ENCODE measurements around the gene PKHD1.

The PKHD1 gene

GRCh38 chr6:52087498-52087999, at the start of gene PKHD1:
PKHD1 (minus strand) TSS chr6:52087613; CDS start chr6:52084933, 2,680 bp downstream.
- DNase-seq (ENCODE audit: low read depth, low spot score), result no peak

GRCh38 chr6:52136934-52137467, 49.6 kb upstream of the PKHD1 start:
- DNase-seq (ENCODE audit: low read depth, low spot score), result no peak

GRCh38 chr6:52136055-52136454, 48.6 kb upstream of the PKHD1 start:
- no peak for DNase-seq (ENCODE audit: low read depth, low spot score)

- DNase-seq (ENCODE audit: low read depth, low spot score), result no peak
These were observed 47.8 kb upstream of the PKHD1 start for GRCh38 chr6:52135217-52135616.

GRCh38 chr6:52134011-52134410, 46.6 kb upstream of the PKHD1 start:
- no peak for DNase-seq (ENCODE audit: low read depth, low spot score)

- DNase-seq (ENCODE audit: low read depth, low spot score), result no peak
These were observed 45.9 kb upstream of the PKHD1 start for GRCh38 chr6:52133324-52133723.

- no peak for DNase-seq (ENCODE audit: low read depth, low spot score)
These were observed 44.9 kb upstream of the PKHD1 start for GRCh38 chr6:52132292-52132691.

- DNase-seq (ENCODE audit: low read depth, low spot score), result no peak
These were observed 43.0 kb upstream of the PKHD1 start for GRCh38 chr6:52130440-52130839.

GRCh38 chr6:52127957-52128356, 40.5 kb upstream of the PKHD1 start:
- no peak for DNase-seq (ENCODE audit: low read depth, low spot score)

GRCh38 chr6:52126231-52126630, 38.8 kb upstream of the PKHD1 start:
- DNase-seq (ENCODE audit: low read depth, low spot score), result no peak

- DNase-seq (ENCODE audit: low read depth, low spot score), result no peak
These were observed 38.2 kb upstream of the PKHD1 start for GRCh38 chr6:52125572-52125971.

GRCh38 chr6:52125139-52125538, 37.7 kb upstream of the PKHD1 start:
- DNase-seq (ENCODE audit: low read depth, low spot score), result no peak

GRCh38 chr6:52124126-52125121, 37.0 kb upstream of the PKHD1 start:
- no peak for DNase-seq (ENCODE audit: low read depth, low spot score)

GRCh38 chr6:52123251-52123650, 35.8 kb upstream of the PKHD1 start:
- DNase-seq (ENCODE audit: low read depth, low spot score), result no peak

GRCh38 chr6:52117352-52117751, 29.9 kb upstream of the PKHD1 start:
- DNase-seq (ENCODE audit: low read depth, low spot score), result no peak

- DNase-seq (ENCODE audit: low read depth, low spot score), result no peak
These were observed 29.2 kb upstream of the PKHD1 start for GRCh38 chr6:52116605-52116948.

GRCh38 chr6:52115891-52116604, 28.6 kb upstream of the PKHD1 start:
- DNase-seq (ENCODE audit: low read depth, low spot score), result no peak

GRCh38 chr6:52115145-52115741, 27.8 kb upstream of the PKHD1 start:
- no peak for DNase-seq (ENCODE audit: low read depth, low spot score)

GRCh38 chr6:52109171-52109571, 21.8 kb upstream of the PKHD1 start:
- DNase-seq (ENCODE audit: low read depth, low spot score), result no peak

GRCh38 chr6:52108128-52108527, 20.7 kb upstream of the PKHD1 start:
- no peak for DNase-seq (ENCODE audit: low read depth, low spot score)

- no peak for DNase-seq (ENCODE audit: low read depth, low spot score)
These were observed 19.6 kb upstream of the PKHD1 start for GRCh38 chr6:52106994-52107393.

GRCh38 chr6:52104979-52105378, 17.6 kb upstream of the PKHD1 start:
- DNase-seq (ENCODE audit: low read depth, low spot score), result no peak
